Measurements from ENCODE around the gene AUTS2. TPM values are rescaled to one million over a fixed set of nuclear protein-coding genes. Genes with fewer than 3 reads are reported as not detected.

Gene AUTS2
- total RNA-seq, 1 donor from 2014 or later: 56.0 TPM

- no peak overlapping the region for H3K27ac ChIP-seq
- intact Hi-C loops (cut with DNase I): no loop called here
- no peaks in the 10 kb centered on the region for H3K9me3 ChIP-seq
- H3K4me1 ChIP-seq: no peaks in the 10 kb centered on the region
- no peak for DNase-seq
- ATAC-seq: no peak
- no peak overlapping the region for H3K4me3 ChIP-seq
- no peaks in the 10 kb centered on the region for H3K27me3 ChIP-seq
- no peaks in the 10 kb centered on the region for H3K36me3 ChIP-seq
- no peak for TF ChIP-seq CTCF (IDR thresholded peaks at IDR 0.05)
These were observed 776.7 kb downstream of the AUTS2 start for GRCh38 chr7:70374772-70375533.

- Histone ChIP-seq H3K4me3 (no peak overlapping the region), H3K4me1 (no peaks in the 10 kb centered on the region), H3K27ac (no peak overlapping the region), H3K9me3 (no peaks in the 10 kb centered on the region), H3K27me3 (no peaks in the 10 kb centered on the region), H3K36me3 (no peaks in the 10 kb centered on the region)
- ATAC-seq (no peak), DNase-seq (no peak)
- TF ChIP-seq CTCF (IDR thresholded peaks at IDR 0.05): no peak
- intact Hi-C loops (cut with DNase I): no loop called here
These were observed 778.3 kb downstream of the AUTS2 start for GRCh38 chr7:70376561-70377031.

GRCh38 chr7:70377957-70378356, 779.7 kb downstream of the AUTS2 start:
- DNase-seq (no peak), ATAC-seq (no peak)
- H3K4me3 ChIP-seq: no peak overlapping the region
- intact Hi-C loops (cut with DNase I): no loop called here
- no peaks in the 10 kb centered on the region for H3K36me3 ChIP-seq
- H3K4me1 ChIP-seq: no peaks in the 10 kb centered on the region
- no peaks in the 10 kb centered on the region for H3K9me3 ChIP-seq
- no peaks in the 10 kb centered on the region for H3K27me3 ChIP-seq
- TF ChIP-seq CTCF (IDR thresholded peaks at IDR 0.05): no peak
- H3K27ac ChIP-seq: no peak overlapping the region

DNA sequence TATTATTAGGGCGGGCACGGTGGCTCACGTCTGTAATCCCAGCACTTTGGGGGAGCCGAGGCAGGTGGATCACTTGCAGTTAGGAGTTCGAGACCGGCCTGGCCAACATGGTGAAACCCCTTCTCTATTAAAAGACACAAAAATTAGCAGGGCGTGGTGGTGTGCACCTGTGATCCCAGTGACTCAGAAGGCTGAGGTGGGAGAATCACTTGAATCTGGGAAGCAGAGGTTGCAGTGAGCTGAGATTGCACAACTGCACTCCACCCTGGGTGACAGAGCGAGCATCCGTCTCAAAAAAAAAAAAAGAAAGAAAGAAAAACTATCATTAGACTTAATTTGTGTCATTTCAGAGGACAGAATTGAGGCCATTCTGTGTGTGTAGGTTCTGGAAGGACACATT, 780.9 kb downstream of the AUTS2 start:
- Histone ChIP-seq H3K27ac (no peak overlapping the region), H3K27me3 (no peaks in the 10 kb centered on the region), H3K9me3 (no peaks in the 10 kb centered on the region), H3K36me3 (no peaks in the 10 kb centered on the region), H3K4me1 (no peaks in the 10 kb centered on the region), H3K4me3 (no peak overlapping the region)
- intact Hi-C loops (cut with DNase I): no loop called here
- no peak for ATAC-seq
- no peak for TF ChIP-seq CTCF (IDR thresholded peaks at IDR 0.05)
- no peak for DNase-seq

DNA sequence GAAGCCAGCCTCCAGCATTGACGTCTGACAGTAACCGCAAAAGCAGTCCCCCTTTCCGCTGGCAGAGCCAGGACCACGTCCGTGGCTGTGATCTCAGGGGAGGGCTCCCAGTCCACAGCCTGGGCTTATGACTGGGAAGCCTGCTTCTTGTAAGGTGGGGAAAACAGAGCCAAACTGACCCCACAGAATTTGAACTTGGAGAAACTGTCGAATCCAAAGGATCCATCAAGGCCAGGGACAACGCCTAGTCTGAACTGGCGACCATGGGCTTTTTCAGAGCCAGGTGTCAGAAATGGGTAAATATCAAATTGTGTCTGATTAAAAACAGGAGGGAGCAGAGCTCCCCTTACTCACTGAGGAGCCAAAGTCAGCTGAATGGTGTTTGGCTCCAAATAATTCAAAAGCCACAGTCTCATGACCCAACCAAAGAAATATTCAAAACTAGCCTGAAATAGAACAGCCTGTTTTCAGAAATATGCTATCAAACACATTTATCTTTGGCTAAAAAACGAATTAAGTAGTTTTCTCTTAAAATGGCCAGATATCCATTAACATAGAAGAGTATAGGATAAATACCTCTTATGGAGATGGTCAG, 782.2 kb downstream of the AUTS2 start:
- no peaks in the 10 kb centered on the region for H3K27me3 ChIP-seq
- H3K9me3 ChIP-seq: no peaks in the 10 kb centered on the region
- H3K36me3 ChIP-seq: no peaks in the 10 kb centered on the region
- H3K27ac ChIP-seq: no peak overlapping the region
- H3K4me3 ChIP-seq: no peak overlapping the region
- ATAC-seq (no peak), DNase-seq (no peak)
- H3K4me1 ChIP-seq: no peaks in the 10 kb centered on the region
- TF ChIP-seq CTCF (IDR thresholded peaks at IDR 0.05): no peak
- intact Hi-C loops (cut with DNase I): no loop called here
